Activated CD8-positive, alpha-beta T cell treated with anti-CD3 and anti-CD28 coated beads, Interleukin-2, amount 10 ng/mL, durations not matched to agents 7 days and 5 days (primary cell): Measurements from ENCODE around the gene IDH3A. TPM values are rescaled to one million over a fixed set of nuclear protein-coding genes. Genes with fewer than 3 reads are reported as not detected.
A peak's percentile ranks its signal among the peaks of the same experiment; 100 is the strongest.

Experiments
- ATAC-seq: fragments of 150-1000 bp; cut with Tn5 transposase; one replicate; pipeline ENCODE4 v1.10.0; 2021; ENCODE audit warnings: moderate library complexity
- CTCF ChIA-PET: fragments of 350-600 bp; sonication (Branson Sonifier 250); formaldehyde crosslinking; loops from one replicate; lab custom pipeline; 2021; ENCODE audit warnings: antibody characterized with exemption; lab: Charles Lee
- POLR2A ChIA-PET: fragments of 350-600 bp; sonication (Branson Sonifier 250); formaldehyde crosslinking; loops from one replicate; lab custom pipeline; 2021; ENCODE audit warnings: antibody characterized with exemption; lab: Charles Lee
- DNase-seq: peaks from one replicate; pipeline ENCODE4 v3.0.0-alpha.2; 2020
- H3K27ac Mint-ChIP-seq: one replicate; pipeline ENCODE4 v1.8.0; 2021; ENCODE audit warnings: mild to moderate bottlenecking, mixed read lengths
- H3K27me3 Mint-ChIP-seq: one replicate; pipeline ENCODE4 v1.8.0; 2021; ENCODE audit warnings: low read depth, mixed read lengths
- H3K36me3 Mint-ChIP-seq: one replicate; pipeline ENCODE4 v1.8.0; 2021; ENCODE audit warnings: low read depth, mixed read lengths
- H3K4me1 Mint-ChIP-seq: one replicate; pipeline ENCODE4 v1.8.0; 2021; ENCODE audit warnings: low read depth, mixed read lengths
- H3K4me3 Mint-ChIP-seq: one replicate; pipeline ENCODE4 v1.8.0; 2021; ENCODE audit warnings: mild to moderate bottlenecking, mixed read lengths
- H3K9me3 Mint-ChIP-seq: one replicate; pipeline ENCODE4 v1.8.0; 2022; ENCODE audit warnings: mixed read lengths; ENCODE audit not compliant: insufficient read depth
- total RNA-seq, 2 experiments: library from RNA; stranded (reverse); gene quantifications; one replicate each; pipeline ENCODE4 v1.2.3, GENCODE V29; 2021

IDH3A gene
- total RNA-seq, 2 experiments from 2014 or later: 80.7 to 84.2 TPM

- H3K27ac Mint-ChIP-seq: peak overlapping the region; percentile 90
- ChIA-PET POLR2A (interaction anchor here (0.9 kb wide), 1 partner anchor 132 kb away, joined by 4 read pairs; the partner anchor contains the start of gene SKIC8), CTCF (interaction anchor here (0.5 to 3.6 kb wide), 8 partner anchors 9 to 135 kb away, joined by 3 to 19 read pairs (median 5); partner anchors contain the start of gene CIB2)
- H3K9me3 Mint-ChIP-seq: no peaks in the 10 kb centered on the region
- peaks cover 77% of the 10 kb centered on the region for H3K36me3 Mint-ChIP-seq
- H3K27me3 Mint-ChIP-seq: no peaks in the 10 kb centered on the region
- H3K4me1 Mint-ChIP-seq: peaks cover 41% of the 10 kb centered on the region
- ATAC-seq: peak; percentile 96
- peak; percentile 68 for DNase-seq
- H3K4me3 Mint-ChIP-seq: peak overlapping the region; percentile 47
These were observed 18.2 kb downstream of the IDH3A start for GRCh38 chr15:78167227-78167888.

DNA sequence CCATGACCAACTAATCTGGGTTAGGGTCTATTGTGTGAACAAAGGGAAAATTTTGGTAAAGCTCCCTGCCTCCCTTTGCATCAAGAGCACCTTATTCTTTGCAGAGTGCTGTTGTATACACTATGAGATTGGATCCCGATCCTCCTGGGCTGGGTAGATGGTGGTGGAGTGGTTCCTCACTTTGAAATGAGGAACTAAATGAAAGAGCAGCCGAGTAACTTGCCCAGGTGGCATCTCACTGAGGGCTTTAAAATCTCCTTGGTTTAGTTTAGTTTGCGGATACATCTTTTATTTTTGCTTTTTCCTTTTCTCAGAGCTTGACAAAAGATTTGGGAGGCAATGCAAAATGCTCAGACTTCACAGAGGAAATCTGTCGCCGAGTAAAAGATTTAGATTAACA, 19.4 kb downstream of the IDH3A start:
- no peak for DNase-seq
- Mint-ChIP-seq H3K27me3 (no peaks in the 10 kb centered on the region), H3K27ac (peak overlapping the region; percentile 13), H3K4me1 (peaks cover 54% of the 10 kb centered on the region), H3K36me3 (peaks cover 79% of the 10 kb centered on the region), H3K9me3 (no peaks in the 10 kb centered on the region), H3K4me3 (no peak overlapping the region)
- ChIA-PET CTCF (interaction anchor here (0.7 to 3.6 kb wide), 6 partner anchors 9 to 73 kb away, joined by 3 to 19 read pairs (median 4); partner anchors contain the start of gene CIB2), POLR2A (no interaction called here)
- ATAC-seq: no peak

GRCh38 chr15:78170848-78171773, 21.9 kb downstream of the IDH3A start:
- Mint-ChIP-seq H3K9me3 (no peaks in the 10 kb centered on the region), H3K36me3 (peaks cover 64% of the 10 kb centered on the region), H3K27me3 (peaks cover 2% of the 10 kb centered on the region), H3K27ac (peak overlapping the region; percentile 8), H3K4me3 (no peak overlapping the region), H3K4me1 (peaks cover 68% of the 10 kb centered on the region)
- ATAC-seq (no peak), DNase-seq (no peak)
- ChIA-PET POLR2A (interaction anchor here (1.5 kb wide), 1 partner anchor 23 kb away, joined by 7 read pairs; no protein-coding TSS in a partner anchor), CTCF (interaction anchor here (1.1 to 3.9 kb wide), 7 partner anchors 14 to 63 kb away, joined by 3 to 29 read pairs (median 4); no protein-coding TSS in a partner anchor)

- CTCF ChIA-PET: interaction anchor here (0.6 to 3.9 kb wide), 7 partner anchors 13 to 213 kb away, joined by 3 to 29 read pairs (median 3); no protein-coding TSS in a partner anchor
- ATAC-seq (no peak), DNase-seq (no peak)
- H3K27me3 Mint-ChIP-seq: peaks cover 3% of the 10 kb centered on the region
- H3K9me3 Mint-ChIP-seq: no peaks in the 10 kb centered on the region
- peaks cover 66% of the 10 kb centered on the region for H3K4me1 Mint-ChIP-seq
- H3K36me3 Mint-ChIP-seq: peaks cover 56% of the 10 kb centered on the region
- H3K4me3 Mint-ChIP-seq: no peak overlapping the region
- H3K27ac Mint-ChIP-seq: no peak overlapping the region
- POLR2A ChIA-PET: interaction anchor here (1.5 kb wide), 1 partner anchor 24 kb away, joined by 7 read pairs; no protein-coding TSS in a partner anchor
These were observed 22.8 kb downstream of the IDH3A start for GRCh38 chr15:78171864-78172472.

DNA sequence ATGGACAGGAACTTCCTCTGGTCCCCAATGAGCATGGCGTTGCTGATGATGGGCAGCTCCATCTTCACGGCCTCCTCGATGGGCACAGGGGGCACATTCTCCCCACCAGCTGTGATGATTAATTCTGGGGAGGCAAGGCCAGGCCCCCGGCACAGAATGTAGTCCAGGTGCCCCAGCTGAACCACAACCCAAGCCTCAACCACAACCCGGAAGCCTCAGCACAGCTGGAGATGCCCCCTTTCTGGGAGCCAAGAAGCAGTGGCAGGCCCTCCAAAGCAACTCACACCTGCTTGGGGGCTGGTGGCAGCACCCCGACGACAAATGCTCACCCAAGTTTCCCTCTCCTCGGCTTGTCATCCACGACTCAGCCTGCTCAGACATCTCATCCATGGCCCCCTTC, 25.2 kb downstream of the IDH3A start:
- Mint-ChIP-seq H3K4me3 (peak overlapping the region; percentile 0), H3K27ac (peak overlapping the region; percentile 45), H3K9me3 (no peaks in the 10 kb centered on the region), H3K4me1 (peaks cover 47% of the 10 kb centered on the region), H3K36me3 (peaks cover 37% of the 10 kb centered on the region), H3K27me3 (peaks cover 3% of the 10 kb centered on the region)
- CTCF ChIA-PET: interaction anchor here (0.7 to 4.5 kb wide), 9 partner anchors 8 to 215 kb away, joined by 3 to 29 read pairs (median 4); partner anchors contain the start of gene IDH3A
- ATAC-seq (peak; percentile 48), DNase-seq (peak; percentile 62)
- POLR2A ChIA-PET: interaction anchor here (0.9 to 1.5 kb wide), 2 partner anchors 26 to 91 kb away, joined by 3 to 4 read pairs; no protein-coding TSS in a partner anchor

GRCh38 chr15:78175330-78175729, 26.2 kb downstream of the IDH3A start:
- H3K27ac Mint-ChIP-seq: no peak overlapping the region
- CTCF ChIA-PET: interaction anchor here (1.3 to 4.5 kb wide), 4 partner anchors 9 to 37 kb away, joined by 4 to 29 read pairs (median 10); no protein-coding TSS in a partner anchor
- peaks cover 32% of the 10 kb centered on the region for H3K36me3 Mint-ChIP-seq
- DNase-seq (no peak), ATAC-seq (no peak)
- H3K4me1 Mint-ChIP-seq: peaks cover 39% of the 10 kb centered on the region
- POLR2A ChIA-PET: no interaction called here
- H3K27me3 Mint-ChIP-seq: peaks cover 3% of the 10 kb centered on the region
- no peak overlapping the region for H3K4me3 Mint-ChIP-seq
- H3K9me3 Mint-ChIP-seq: no peaks in the 10 kb centered on the region

DNA sequence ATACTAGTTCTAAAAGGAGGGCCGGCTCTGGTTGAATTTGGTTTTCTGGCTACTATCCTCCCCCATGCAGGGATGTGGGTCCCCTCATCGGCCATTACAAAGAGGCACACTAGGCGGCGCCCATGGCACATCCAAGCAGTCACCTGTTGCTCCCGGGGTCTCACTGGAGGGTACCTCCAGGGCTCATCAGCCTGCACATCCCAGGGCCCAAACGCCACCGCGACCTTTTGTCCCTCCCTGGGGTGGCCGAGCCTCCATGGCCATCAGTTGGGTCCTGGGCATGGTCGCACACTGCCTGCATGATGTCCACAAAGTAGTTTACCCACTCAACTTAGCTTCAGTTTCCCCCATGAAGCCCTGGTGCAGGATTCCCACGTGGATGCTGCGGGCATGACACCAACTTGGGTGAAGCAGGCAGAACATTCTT, 28.3 kb downstream of the IDH3A start:
- H3K9me3 Mint-ChIP-seq: no peaks in the 10 kb centered on the region
- H3K36me3 Mint-ChIP-seq: peaks cover 12% of the 10 kb centered on the region
- ATAC-seq (no peak), DNase-seq (peak; percentile 56)
- H3K27me3 Mint-ChIP-seq: peaks cover 3% of the 10 kb centered on the region
- peaks cover 27% of the 10 kb centered on the region for H3K4me1 Mint-ChIP-seq
- POLR2A ChIA-PET: interaction anchor here (0.9 kb wide), 1 partner anchor 29 kb away, joined by 3 read pairs; the partner anchor contains the start of gene IDH3A
- H3K4me3 Mint-ChIP-seq: no peak overlapping the region
- CTCF ChIA-PET: interaction anchor here (0.7 to 4.5 kb wide), 18 partner anchors 9 to 218 kb away, joined by 3 to 32 read pairs (median 4); no protein-coding TSS in a partner anchor
- H3K27ac Mint-ChIP-seq: no peak overlapping the region

DNA sequence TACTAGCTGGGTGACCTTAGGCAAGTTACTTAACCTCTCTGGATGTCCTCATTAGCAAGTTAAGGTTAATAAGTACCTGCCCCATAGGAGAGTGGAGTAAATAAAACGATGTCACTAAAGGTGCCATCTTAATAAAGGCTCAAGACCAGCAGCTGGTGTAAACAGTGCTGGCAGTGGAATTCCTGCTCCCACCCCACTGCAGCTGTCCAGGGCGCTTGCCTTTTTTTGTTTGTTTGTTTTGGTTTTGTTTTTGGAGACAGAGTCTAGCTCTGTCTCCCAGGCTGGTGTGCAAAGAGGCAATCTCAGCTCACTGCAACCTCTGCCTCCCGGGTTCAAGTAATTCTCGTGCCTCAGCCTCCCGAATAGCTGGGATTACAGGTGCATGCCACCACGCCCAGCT, 28.9 kb downstream of the IDH3A start:
- H3K4me1 Mint-ChIP-seq: peaks cover 21% of the 10 kb centered on the region
- POLR2A ChIA-PET: interaction anchor here (0.9 kb wide), 1 partner anchor 29 kb away, joined by 3 read pairs; the partner anchor contains the start of gene IDH3A
- CTCF ChIA-PET: interaction anchor here (0.7 to 4.5 kb wide), 17 partner anchors 10 to 219 kb away, joined by 3 to 32 read pairs (median 3); no protein-coding TSS in a partner anchor
- no peaks in the 10 kb centered on the region for H3K9me3 Mint-ChIP-seq
- peaks cover 3% of the 10 kb centered on the region for H3K27me3 Mint-ChIP-seq
- DNase-seq (no peak), ATAC-seq (no peak)
- peaks cover 7% of the 10 kb centered on the region for H3K36me3 Mint-ChIP-seq
- H3K4me3 Mint-ChIP-seq: no peak overlapping the region
- no peak overlapping the region for H3K27ac Mint-ChIP-seq

DNA sequence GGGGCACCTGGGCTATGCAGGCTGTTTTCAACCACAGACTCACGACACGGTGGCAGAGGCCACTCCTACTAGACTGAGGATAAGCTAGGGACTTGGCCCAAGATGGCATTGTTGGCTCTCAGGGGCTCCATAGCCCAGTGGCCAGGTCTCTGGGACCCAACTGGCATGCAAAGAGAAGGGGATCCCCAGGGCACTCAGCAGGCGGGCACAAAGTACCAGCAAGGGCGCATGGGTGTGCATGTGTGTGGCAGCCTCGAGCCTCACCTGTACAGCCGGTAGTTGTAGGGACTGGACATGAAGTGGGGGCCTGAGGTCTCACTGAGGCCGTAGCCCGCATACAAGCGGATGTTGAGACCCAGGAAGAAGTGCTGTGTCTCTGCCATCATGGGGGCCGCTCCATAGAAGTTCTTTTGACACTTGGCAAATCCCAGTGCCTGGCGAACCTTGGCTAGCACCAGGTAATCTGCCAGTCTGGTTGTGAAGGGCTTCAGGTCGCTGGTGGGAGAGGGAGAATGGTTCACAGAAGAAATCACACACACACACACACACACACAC, 30.2 kb downstream of the IDH3A start:
- H3K4me3 Mint-ChIP-seq: no peak overlapping the region
- ChIA-PET POLR2A (no interaction called here), CTCF (interaction anchor here (0.8 to 3.4 kb wide), 7 partner anchors 16 to 66 kb away, joined by 3 to 32 read pairs (median 3); no protein-coding TSS in a partner anchor)
- no peaks in the 10 kb centered on the region for H3K36me3 Mint-ChIP-seq
- peaks cover 8% of the 10 kb centered on the region for H3K4me1 Mint-ChIP-seq
- ATAC-seq (no peak), DNase-seq (no peak)
- no peaks in the 10 kb centered on the region for H3K9me3 Mint-ChIP-seq
- H3K27me3 Mint-ChIP-seq: peaks cover 3% of the 10 kb centered on the region
- no peak overlapping the region for H3K27ac Mint-ChIP-seq

GRCh38 chr15:78179906-78180305, 30.7 kb downstream of the IDH3A start:
- ChIA-PET POLR2A (no interaction called here), CTCF (interaction anchor here (0.7 to 1.0 kb wide), 6 partner anchors 11 to 71 kb away, joined by 3 to 8 read pairs (median 4); no protein-coding TSS in a partner anchor)
- H3K27ac Mint-ChIP-seq: no peak overlapping the region
- H3K27me3 Mint-ChIP-seq: peaks cover 3% of the 10 kb centered on the region
- no peak for ATAC-seq
- H3K4me1 Mint-ChIP-seq: peaks cover 2% of the 10 kb centered on the region
- H3K9me3 Mint-ChIP-seq: no peaks in the 10 kb centered on the region
- no peak overlapping the region for H3K4me3 Mint-ChIP-seq
- no peak for DNase-seq
- no peaks in the 10 kb centered on the region for H3K36me3 Mint-ChIP-seq
